Measurements from ENCODE around the gene CSF3R. TPM values are rescaled to one million over a fixed set of nuclear protein-coding genes. Genes with fewer than 3 reads are reported as not detected.

The CSF3R gene
- total and polyA plus RNA-seq, 2 experiments from 2014 or later = not detected

- DNase-seq (ENCODE audit: low spot score) = no peak
These were observed 29.4 kb upstream of the CSF3R start for GRCh38 chr1:36511804-36512798.

More at GRCh38 chr1:36511804-36512798, 29.4 kb upstream of the CSF3R start:
- Histone ChIP-seq H3K79me2 (replicated peaks; ENCODE audit: insufficient read depth) (no peaks in the 10 kb centered on the region), H4K20me1 (replicated peaks; ENCODE audit: insufficient read depth) (no peaks in the 10 kb centered on the region), H3K27me3 (ENCODE audit: insufficient read depth) (no peaks in the 10 kb centered on the region), H3K4me1 (ENCODE audit: insufficient read depth) (no peaks in the 10 kb centered on the region), H3K27ac (ENCODE audit: low read depth) (no peak overlapping the region), H2AFZ (no peak overlapping the region), H3K9me2 (ENCODE audit: insufficient read depth) (no peaks in the 10 kb centered on the region), H3K4me2 (no peak overlapping the region), H3K4me3 (no peak overlapping the region), H3F3A (replicated peaks; ENCODE audit: low read depth) (no peaks in the 10 kb centered on the region), H3K36me3 (ENCODE audit: insufficient read depth) (no peaks in the 10 kb centered on the region)
- Mint-ChIP-seq H3K4me3 (no peak overlapping the region), H3K27me3 (ENCODE audit: insufficient read depth, low read depth, poor library complexity) (peaks cover 12% of the 10 kb centered on the region), H3K36me3 (ENCODE audit: low read depth) (no peaks in the 10 kb centered on the region), H3K27ac (no peak overlapping the region), H3K9me3 (no peaks in the 10 kb centered on the region; the same call in 2 of the 3 replicates), H3K4me1 (peaks cover 13% of the 10 kb centered on the region)
- TF ChIP-seq ZNF331 (CRISPR knock-in tag; IDR thresholded peaks at IDR 0.05; ENCODE audit: low read depth) (no peak), CREB1 (CRISPR knock-in tag; IDR thresholded peaks at IDR 0.05; ENCODE audit: low read depth) (no peak), JUNB (IDR thresholded peaks at IDR 0.05; ENCODE audit: unreplicated experiment) (no peak), POLR2AphosphoS5 (IDR thresholded peaks at IDR 0.05; ENCODE audit: low read depth) (no peak), CTCF (conservative IDR thresholded peaks at IDR 0.05; ENCODE audit: low read depth in 2 of 2) (no peak), ZNF114 (CRISPR knock-in tag; IDR thresholded peaks at IDR 0.05) (no peak), STAT1 (IDR thresholded peaks at IDR 0.05; ENCODE audit: unreplicated experiment) (no peak), NANOG (IDR thresholded peaks at IDR 0.05; ENCODE audit: borderline replicate concordance) (no peak), EZH2 (IDR thresholded peaks at IDR 0.05; ENCODE audit: low read depth, unreplicated experiment) (no peak), ETS1 (IDR thresholded peaks at IDR 0.05) (no peak), REST (IDR thresholded peaks at IDR 0.05; ENCODE audit: unreplicated experiment) (no peak), ZNF462 (CRISPR knock-in tag; IDR thresholded peaks at IDR 0.05) (no peak), EZH2phosphoT487 (IDR thresholded peaks at IDR 0.05; ENCODE audit: unreplicated experiment) (no peak)
- ATAC-seq = no peak
